Measurements from ENCODE around the gene CORT.

Gene CORT

DNA sequence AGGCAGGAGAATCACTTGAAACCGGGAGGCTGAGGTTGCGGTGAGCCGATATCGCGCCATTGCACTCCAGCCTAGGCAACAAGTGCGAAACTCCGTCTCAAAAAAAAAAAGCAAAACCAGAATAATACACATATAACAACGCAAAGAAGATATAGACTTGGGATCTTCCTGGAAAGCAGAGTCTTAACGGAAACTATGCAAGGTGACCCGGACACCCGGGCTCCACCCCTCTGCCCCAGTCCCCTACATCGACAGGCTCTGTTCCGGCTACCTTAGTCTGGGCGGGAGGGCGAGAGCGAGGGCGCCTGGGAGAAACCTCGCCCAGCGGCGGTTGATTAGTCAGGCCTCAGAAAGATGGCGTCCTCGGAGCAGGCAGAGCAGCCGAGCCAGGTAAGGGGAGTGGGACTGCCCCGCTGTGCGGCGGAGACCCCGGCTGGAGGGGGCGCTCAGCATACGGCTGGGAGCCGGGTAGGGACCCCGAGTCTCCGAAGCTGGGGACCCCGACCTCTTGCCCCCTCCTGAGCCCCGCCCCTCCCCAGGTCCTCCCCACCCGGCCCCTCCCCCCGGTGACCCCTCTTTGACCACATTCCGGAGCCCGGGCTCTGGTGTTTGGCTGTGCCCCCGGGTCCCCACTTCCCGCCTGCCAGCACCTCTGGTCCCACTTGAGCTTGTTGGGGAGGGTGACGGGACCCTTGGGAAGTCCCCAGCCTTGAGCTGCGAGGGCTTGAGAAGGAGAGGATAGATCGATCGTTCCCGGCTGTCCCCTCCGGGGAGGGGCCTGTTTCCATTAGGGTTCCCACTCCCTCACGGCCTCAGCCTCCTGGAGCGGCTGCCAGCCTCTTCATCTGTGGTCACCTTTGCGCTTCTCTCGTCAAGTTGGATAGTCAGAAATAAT, 25.0 kb downstream of the CORT start, which contains the start of gene PEX14:
TSS of gene PEX14 (plus strand) at position 338 of the 895 bp plus-strand sequence. CDS start at position 355, 17 bp downstream.
- peak; percentile 81 for DNase-seq (ENCODE audit: low spot score)

DNA sequence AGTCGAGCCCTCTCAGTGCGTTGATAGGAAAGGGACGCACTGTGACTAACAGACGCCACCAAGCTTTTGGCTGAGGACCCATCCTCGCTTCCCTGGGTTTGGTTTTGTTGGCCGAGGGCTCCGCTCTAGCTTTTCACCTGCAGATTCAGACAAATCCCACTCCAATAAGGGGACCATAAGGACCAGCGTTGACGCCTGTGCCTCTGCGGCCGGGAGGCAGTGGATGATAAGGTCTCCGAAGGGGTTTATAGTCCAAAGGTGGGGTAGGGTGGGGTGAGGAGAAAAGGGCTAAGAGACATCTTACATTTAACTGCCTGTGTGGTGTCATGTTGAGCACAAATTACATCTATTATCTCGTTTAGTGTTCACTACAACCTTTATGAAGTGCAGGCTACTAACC, 25.7 kb downstream of the CORT start:
- DNase-seq (ENCODE audit: low spot score) = no peak

DNA sequence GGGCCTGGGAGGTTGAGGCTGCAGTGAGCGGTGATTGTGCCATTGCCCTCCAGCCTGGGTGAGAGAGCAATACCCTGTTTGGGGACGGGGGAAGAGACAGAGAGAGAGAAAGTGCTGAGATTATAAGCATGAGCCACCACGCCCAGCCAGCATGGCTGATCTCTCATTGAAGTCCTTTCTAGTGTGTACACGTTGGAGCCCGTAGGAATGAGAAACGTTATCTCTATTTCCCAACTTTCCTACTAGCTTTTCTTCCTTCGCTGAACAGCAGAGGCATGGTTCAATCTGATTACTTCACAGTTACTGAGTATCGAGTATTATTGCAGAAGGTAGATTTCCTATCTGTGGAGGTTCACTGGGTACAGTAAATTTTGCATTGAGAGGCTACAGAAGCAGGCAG, 29.5 kb downstream of the CORT start:
- DNase-seq (ENCODE audit: low spot score) = no peak

DNA sequence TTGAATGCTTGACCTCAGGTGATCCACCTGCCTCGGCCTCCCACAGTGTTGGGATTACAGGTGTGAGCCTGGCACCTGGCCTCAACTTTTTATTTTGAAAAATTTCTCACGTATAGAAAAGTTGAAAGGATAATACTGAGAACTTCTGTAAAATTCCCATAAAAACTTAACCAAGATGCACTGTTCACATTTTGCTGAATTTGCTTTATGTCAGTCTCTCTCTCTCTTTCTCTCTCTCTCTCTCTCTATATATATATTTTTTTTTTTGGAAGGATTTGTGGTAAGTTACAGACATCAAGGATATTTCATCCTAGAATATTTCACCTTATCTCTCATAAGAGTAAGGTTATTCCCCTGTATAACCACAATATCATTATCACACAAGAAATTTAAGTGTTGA, 30.8 kb downstream of the CORT start:
- DNase-seq (ENCODE audit: low spot score) = no peak

DNA sequence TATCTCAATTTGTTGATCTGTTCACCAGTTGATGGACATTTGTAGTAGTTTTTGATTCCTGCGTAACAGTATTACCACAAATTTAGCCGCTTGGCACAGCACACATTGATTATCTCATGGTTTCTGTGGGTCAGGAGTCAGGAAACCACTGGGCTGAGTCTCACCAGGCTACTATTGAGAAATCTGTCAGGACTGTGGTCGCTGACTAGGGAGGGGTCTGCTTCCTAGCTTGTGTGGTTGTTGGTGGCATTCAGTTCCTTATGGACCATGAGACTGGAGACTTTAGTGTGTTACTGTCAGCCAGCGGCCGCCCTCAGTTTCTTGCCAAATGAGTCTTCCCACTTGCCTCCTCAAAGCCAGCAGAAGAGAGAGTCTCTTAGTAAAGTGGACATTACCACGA, 34.7 kb downstream of the CORT start:
- no peak for DNase-seq (ENCODE audit: low spot score)

DNA sequence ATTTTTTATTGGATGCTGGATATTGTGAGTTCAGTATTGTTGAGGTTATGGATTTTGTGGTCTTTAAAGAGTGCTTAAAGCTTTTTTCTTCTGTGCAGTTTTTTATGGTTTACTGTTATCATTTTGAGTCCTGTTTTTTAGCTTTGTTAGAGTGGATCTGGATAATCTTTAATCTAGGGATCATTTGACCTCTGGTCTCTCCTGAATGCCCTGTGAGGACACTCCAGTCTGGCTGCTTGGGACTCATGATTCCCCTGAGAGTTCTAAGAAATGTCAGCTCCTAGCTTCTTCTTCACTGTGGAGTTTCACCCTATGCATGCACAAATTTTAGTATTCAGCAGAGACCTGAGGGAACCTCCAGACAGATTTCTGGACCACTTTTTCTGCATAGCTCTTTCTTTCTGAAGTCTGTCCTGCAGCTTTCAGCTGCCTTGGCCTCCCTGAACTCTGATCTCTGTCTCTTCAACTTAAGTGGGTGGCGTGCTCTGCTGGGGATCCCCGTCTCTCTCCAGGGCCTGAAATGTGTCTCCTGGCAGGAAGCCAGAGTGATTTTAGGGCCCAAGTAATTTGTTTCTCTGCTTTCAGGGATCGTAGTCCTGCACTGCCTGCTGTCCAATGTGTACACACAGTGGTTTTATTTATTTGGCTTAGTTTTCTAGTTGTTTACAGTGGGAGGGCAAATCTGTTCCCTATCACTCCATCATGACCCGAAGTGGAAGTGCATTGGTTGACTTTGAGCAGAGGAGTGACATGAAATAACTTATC, 39.6 kb downstream of the CORT start:
- no peak for DNase-seq (ENCODE audit: low spot score)

DNA sequence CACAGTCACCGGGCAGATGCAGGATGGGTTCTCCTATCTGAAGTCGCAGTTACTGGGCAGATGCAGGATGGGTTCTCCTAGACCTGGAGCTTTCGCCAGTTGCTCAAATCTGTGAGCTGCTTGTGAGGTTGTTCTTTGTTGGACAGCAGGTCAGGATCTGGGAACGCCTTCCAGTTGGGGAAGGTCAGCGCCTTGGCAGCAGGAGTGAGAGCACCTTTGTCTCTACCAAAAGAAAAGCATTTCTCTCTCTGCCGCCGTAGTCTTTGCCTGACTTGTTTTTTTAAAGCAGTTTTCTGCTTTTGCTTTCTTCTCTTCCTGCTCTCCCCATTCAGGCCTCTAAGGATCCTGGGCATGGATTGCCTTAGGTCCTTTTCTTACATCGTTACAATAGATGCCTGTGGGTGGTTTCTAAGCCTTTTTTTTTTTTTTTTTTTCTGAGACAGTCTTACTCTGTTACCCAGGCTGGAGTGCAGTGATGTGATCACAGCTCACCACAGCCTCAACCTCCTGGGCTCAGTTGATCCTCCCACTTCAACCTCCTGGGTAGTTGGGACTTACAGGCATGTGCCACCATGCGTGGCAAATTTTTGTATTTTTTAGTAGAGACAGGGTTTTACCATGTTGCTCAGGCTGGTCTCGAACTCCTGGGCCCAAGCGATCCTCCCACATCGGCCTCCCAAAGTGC, 40.6 kb downstream of the CORT start:
- DNase-seq (ENCODE audit: low spot score) = no peak

DNA sequence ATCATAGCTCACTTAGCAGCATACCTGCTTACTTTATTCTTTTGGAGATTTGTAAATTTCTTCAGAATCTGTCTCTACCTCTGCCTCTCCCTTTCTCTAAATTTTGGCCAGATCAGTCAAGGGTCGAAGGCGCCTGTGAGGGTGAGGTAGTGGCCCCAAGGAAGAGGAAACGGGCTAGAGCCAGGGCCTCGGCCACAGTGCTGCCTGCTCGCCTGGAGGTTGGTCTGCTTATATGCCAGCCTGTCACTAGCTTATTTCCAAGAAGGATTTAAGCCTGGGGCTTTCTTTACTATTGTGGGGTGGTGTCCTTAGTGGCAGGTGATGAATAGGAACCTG, 44.6 kb downstream of the CORT start:
- no peak for DNase-seq (ENCODE audit: low spot score)

DNA sequence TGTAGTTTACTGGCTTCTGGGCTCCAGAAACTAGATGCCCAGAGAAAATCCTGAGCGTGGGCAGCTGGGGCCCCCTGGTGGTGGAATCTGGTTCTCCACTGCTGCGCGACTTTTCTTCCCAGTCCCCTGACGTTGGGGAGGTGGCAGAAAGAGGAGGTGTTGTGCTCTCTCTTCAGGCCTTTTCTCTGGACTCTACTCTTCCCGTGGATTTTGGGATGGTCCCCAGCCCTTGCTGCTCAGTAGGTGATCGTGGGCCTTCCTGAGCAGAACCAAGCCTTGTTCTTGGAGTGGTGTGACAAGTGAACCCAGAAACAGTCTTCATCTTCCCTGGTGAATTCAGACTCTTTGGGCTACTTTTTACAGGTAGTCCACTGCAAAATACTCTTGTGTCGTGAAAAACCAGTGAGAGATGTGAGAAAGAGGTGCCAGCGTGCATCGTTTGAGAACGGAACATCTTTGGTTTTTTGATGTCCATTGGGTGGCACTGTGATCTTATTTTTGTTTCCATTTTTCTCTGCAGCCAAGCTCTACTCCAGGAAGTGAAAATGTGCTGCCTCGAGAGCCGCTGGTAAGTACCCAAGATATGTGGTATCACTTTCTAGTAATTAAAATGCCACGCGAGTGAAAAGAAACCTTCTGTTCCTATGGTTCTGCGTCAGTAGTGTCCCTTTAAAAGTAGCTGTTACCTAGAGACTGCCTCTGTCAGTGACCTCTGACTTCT, 45.1 kb downstream of the CORT start:
- DNase-seq (ENCODE audit: low spot score) = peak; percentile 53

DNA sequence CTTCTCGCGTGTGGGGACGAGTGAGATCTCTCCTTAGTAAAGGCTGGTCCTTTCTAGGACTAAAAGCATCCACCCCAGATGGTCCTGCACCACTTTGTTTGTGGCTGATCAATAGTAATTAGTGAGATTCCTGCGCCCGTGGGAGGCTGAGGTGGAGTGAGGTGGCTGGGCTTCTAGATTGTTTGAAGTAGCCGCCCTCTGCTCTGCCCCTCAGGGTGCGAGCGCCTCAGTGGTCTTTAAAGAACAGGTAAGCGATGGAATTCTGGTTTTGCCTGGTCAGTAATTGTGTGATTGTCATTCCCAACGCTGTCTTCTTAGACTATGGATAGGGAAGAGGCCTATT, 45.6 kb downstream of the CORT start:
- DNase-seq (ENCODE audit: low spot score) = no peak

DNA sequence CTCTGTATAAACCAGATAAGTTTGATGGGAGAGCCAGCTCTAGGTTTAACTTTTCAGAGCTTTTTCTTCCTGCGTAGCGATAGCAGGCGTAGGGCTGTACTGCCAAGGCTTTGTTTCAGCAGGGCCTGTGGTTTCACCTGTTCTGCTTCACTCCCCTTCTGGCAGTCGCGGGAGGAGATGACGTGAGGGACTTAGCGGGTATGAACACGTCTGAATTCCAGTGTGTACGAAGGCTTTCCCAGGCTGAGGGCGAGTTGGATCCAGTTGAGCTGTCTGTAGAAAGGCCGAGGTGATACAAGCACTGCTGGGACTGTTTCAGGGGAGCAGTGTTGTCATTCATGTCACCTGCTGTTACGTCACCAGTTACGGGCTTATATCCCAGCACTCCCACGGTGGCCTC, 46.1 kb downstream of the CORT start:
- no peak for DNase-seq (ENCODE audit: low spot score)

DNA sequence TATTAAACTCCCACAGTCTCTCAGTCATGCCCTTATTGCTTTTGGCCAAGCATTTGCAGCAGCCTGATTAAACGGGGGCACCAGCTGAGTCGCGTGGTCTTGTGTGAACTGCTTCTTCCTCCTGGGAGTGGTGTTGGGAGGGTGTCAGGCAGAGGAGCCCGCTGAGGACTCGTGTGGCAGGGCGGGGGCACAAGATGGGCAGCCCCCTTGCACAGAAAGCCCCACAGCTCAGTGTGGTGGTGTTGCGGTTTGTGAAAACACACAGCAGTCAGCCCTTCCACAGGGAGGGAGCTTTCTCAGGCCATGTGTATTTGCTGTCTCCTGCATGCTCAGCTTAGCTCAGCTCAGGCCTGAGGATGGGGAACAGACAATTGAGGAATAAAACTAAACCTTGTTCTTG, 47.3 kb downstream of the CORT start:
- DNase-seq (ENCODE audit: low spot score) = no peak

DNA sequence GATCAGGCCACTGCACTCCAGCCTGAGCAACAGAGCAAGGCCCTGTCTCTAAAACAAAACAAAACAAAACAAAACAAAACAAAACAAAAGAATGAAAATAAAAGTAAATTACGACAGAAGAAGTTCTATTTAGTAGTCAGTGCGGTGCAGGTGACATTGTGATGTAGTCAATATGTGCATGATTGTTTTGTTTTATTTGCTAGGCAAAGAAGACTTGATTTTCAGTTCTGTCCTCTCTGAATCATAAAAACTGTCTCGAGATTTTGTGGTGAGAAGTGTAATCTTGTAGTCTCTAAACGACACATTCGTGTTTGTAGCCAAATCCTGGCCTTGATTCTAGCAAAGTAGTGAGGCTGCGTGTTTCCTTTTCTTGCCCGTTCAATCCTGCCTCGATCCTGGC, 48.4 kb downstream of the CORT start:
- DNase-seq (ENCODE audit: low spot score) = no peak
